ENCODE results near the gene SLC22A23. TPM values are rescaled to one million over a fixed set of nuclear protein-coding genes. Genes with fewer than 3 reads are reported as not detected.

The SLC22A23 gene
- total RNA-seq, 2 donors from 2014 or later: 11.1 to 13.3 TPM

DNA sequence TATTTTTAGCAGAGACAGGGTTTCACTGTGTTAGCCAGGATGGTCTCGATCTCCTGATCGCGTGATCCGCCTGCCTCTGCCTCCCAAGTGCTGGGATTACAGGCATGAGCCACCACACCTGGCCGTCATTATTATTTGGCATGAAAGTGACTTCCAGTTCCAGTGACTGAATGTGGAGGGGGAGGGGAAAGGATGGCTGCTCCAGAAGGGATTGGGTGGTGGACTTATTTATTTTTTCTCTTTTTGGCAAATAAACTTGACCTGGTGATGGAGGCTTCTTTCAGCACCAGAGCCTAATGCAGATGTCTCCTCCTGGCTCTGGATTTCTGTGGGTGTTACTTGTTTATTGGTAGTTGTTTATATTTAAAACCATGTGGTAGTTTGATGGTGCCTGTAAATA, 16.9 kb upstream of the SLC22A23 start:
- Histone ChIP-seq H3K36me3 (ENCODE audit: control insufficient read depth, insufficient read depth, low read length) (no peaks in the 10 kb centered on the region), H3K27me3 (ENCODE audit: control insufficient read depth, insufficient read depth, low read length, poor library complexity, severe bottlenecking) (peaks cover 14% of the 10 kb centered on the region), H3K9ac (ENCODE audit: extremely low read depth, low read length, poor library complexity, severe bottlenecking) (no peak overlapping the region), H3K4me3 (ENCODE audit: low read length) (no peak overlapping the region), H3K4me1 (ENCODE audit: control insufficient read depth, insufficient read depth, low read length) (no peaks in the 10 kb centered on the region), H3K27ac (ENCODE audit: low read depth, low read length) (no peak overlapping the region), H3K9me3 (ENCODE audit: control insufficient read depth, low read length) (no peaks in the 10 kb centered on the region)
- peaks cover 22% of the 10 kb centered on the region for H3K4me1 Mint-ChIP-seq
- H3K27ac Mint-ChIP-seq: no peak overlapping the region
- H3K9me3 Mint-ChIP-seq: no peaks in the 10 kb centered on the region
- no peak overlapping the region for H3K4me3 Mint-ChIP-seq
- H3K36me3 Mint-ChIP-seq (ENCODE audit: low read depth): no peaks in the 10 kb centered on the region
- H3K27me3 Mint-ChIP-seq (ENCODE audit: insufficient read depth): peaks cover 17% of the 10 kb centered on the region
- TF ChIP-seq, protein P1, sequence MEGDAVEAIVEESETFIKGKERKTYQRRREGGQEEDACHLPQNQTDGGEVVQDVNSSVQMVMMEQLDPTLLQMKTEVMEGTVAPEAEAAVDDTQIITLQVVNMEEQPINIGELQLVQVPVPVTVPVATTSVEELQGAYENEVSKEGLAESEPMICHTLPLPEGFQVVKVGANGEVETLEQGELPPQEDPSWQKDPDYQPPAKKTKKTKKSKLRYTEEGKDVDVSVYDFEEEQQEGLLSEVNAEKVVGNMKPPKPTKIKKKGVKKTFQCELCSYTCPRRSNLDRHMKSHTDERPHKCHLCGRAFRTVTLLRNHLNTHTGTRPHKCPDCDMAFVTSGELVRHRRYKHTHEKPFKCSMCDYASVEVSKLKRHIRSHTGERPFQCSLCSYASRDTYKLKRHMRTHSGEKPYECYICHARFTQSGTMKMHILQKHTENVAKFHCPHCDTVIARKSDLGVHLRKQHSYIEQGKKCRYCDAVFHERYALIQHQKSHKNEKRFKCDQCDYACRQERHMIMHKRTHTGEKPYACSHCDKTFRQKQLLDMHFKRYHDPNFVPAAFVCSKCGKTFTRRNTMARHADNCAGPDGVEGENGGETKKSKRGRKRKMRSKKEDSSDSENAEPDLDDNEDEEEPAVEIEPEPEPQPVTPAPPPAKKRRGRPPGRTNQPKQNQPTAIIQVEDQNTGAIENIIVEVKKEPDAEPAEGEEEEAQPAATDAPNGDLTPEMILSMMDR (conservative IDR thresholded peaks at IDR 0.05): no peak
- DNase-seq: peak; percentile 30
- 94 to 97% methylated on average over 4 to 5 of the region's 5 CpGs for WGBS, 2 experiments (ENCODE audit: insufficient coverage in 1 of 2, insufficient read length in 1 of 2)

DNA sequence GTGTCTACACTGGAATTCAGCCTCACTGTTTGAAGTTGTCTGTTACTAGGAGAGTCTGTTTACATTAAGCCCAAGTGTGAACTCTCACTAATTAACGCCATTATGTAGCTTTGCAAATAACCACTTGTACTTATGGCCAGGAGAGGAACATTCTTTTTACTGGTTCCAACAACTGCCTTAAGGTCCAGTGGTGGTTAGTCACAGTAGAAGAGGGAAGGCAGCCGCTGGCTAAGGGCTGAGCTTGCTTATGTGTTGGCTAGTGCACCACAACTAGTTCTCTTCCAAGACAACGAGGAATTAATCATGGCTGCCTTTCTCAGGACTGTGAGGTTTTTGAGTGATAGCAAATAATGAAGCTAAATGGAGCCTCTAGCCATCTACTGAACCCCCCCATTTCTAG, 14.9 kb upstream of the SLC22A23 start:
- Mint-ChIP-seq H3K4me1 (peaks cover 22% of the 10 kb centered on the region), H3K27me3 (ENCODE audit: insufficient read depth) (peaks cover 27% of the 10 kb centered on the region), H3K9me3 (no peaks in the 10 kb centered on the region), H3K27ac (no peak overlapping the region), H3K36me3 (ENCODE audit: low read depth) (no peaks in the 10 kb centered on the region), H3K4me3 (no peak overlapping the region)
- Histone ChIP-seq H3K27me3 (ENCODE audit: control insufficient read depth, insufficient read depth, low read length, poor library complexity, severe bottlenecking) (peaks cover 23% of the 10 kb centered on the region), H3K27ac (ENCODE audit: low read depth, low read length) (no peak overlapping the region), H3K4me1 (ENCODE audit: control insufficient read depth, insufficient read depth, low read length) (no peaks in the 10 kb centered on the region), H3K36me3 (ENCODE audit: control insufficient read depth, insufficient read depth, low read length) (no peaks in the 10 kb centered on the region), H3K4me3 (ENCODE audit: low read length) (no peak overlapping the region), H3K9ac (ENCODE audit: extremely low read depth, low read length, poor library complexity, severe bottlenecking) (no peak overlapping the region), H3K9me3 (ENCODE audit: control insufficient read depth, low read length) (no peaks in the 10 kb centered on the region)
- DNase-seq: peak; percentile 60
- TF ChIP-seq, protein P1 (conservative IDR thresholded peaks at IDR 0.05): no peak
- WGBS, 2 experiments (ENCODE audit: insufficient coverage in 1 of 2, insufficient read length in 1 of 2): 93 to 100% methylated on average over 3 of the region's 3 CpGs

DNA sequence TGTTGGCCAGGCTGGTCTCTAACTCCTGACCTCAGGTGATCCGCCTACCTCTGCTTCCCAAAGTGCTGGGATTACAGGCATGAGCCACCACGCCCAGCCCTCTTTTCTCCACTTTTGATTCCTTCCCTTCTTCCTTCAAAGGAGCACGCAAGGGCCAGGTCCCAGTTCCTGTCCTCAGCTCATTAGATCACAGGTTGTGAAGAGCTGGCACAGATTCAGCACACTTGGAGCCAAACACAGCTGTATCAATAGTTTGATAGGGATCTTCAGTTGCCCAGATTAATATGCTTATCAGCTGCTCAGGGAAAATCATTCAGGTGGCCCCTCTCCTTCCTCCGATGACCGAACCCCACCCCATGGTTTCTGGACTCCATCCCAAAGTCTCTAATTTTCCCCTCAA, 14.4 kb upstream of the SLC22A23 start:
- no peaks in the 10 kb centered on the region for H3K36me3 ChIP-seq (ENCODE audit: control insufficient read depth, insufficient read depth, low read length)
- TF ChIP-seq, protein P1 (conservative IDR thresholded peaks at IDR 0.05): no peak
- Mint-ChIP-seq H3K27me3 (ENCODE audit: insufficient read depth) (peaks cover 30% of the 10 kb centered on the region), H3K4me1 (peaks cover 22% of the 10 kb centered on the region), H3K36me3 (ENCODE audit: low read depth) (no peaks in the 10 kb centered on the region), H3K4me3 (no peak overlapping the region), H3K9me3 (no peaks in the 10 kb centered on the region), H3K27ac (no peak overlapping the region)
- no peak for DNase-seq
- H3K9me3 ChIP-seq (ENCODE audit: control insufficient read depth, low read length): no peaks in the 10 kb centered on the region
- 85 to 97% methylated on average over 5 of the region's 5 CpGs for WGBS, 2 experiments (ENCODE audit: insufficient coverage in 1 of 2, insufficient read length in 1 of 2)
- no peak overlapping the region for H3K4me3 ChIP-seq (ENCODE audit: low read length)
- H3K4me1 ChIP-seq (ENCODE audit: control insufficient read depth, insufficient read depth, low read length): no peaks in the 10 kb centered on the region
- no peak overlapping the region for H3K27ac ChIP-seq (ENCODE audit: low read depth, low read length)
- peaks cover 27% of the 10 kb centered on the region for H3K27me3 ChIP-seq (ENCODE audit: control insufficient read depth, insufficient read depth, low read length, poor library complexity, severe bottlenecking)
- no peak overlapping the region for H3K9ac ChIP-seq (ENCODE audit: extremely low read depth, low read length, poor library complexity, severe bottlenecking)
